Measurements from ENCODE around the gene RSL1D1.
"Not testable (repeated sequence)": the region's sequence is repeated elsewhere in the genome, so short reads cannot be mapped to it uniquely, and the experiment has no call there.

The RSL1D1 gene

GRCh38 chr16:11816123-11816522 lies 35.2 kb downstream of the RSL1D1 start:
- DNase-seq (ENCODE audit: low read depth), result no peak
- TF ChIP-seq CTCF (IDR thresholded peaks at IDR 0.05; ENCODE audit: low read depth, low read length, missing control alignments), result no peak
- no peak overlapping the region for H3K4me3 ChIP-seq (ENCODE audit: low read depth, low read length)

GRCh38 chr16:11814800-11815199 lies 36.5 kb downstream of the RSL1D1 start:
- not testable (repeated sequence) for DNase-seq (ENCODE audit: low read depth); H3K4me3 ChIP-seq (ENCODE audit: low read depth, low read length)

- DNase-seq (ENCODE audit: low read depth), result no peak
- TF ChIP-seq CTCF (IDR thresholded peaks at IDR 0.05; ENCODE audit: low read depth, low read length, missing control alignments), result no peak
- H3K4me3 ChIP-seq (ENCODE audit: low read depth, low read length), result no peak overlapping the region
These were observed 44.6 kb downstream of the RSL1D1 start for GRCh38 chr16:11806721-11807120.

- DNase-seq (ENCODE audit: low read depth), result no peak
These were observed 45.8 kb downstream of the RSL1D1 start for GRCh38 chr16:11805556-11805955.

GRCh38 chr16:11801481-11802021 lies 49.8 kb downstream of the RSL1D1 start:
- no peak overlapping the region for H3K4me3 ChIP-seq (ENCODE audit: low read depth, low read length)
- TF ChIP-seq CTCF (IDR thresholded peaks at IDR 0.05; ENCODE audit: low read depth, low read length, missing control alignments), result no peak
- no peak for DNase-seq (ENCODE audit: low read depth)

More at GRCh38 chr16:11805556-11805955, 45.8 kb downstream of the RSL1D1 start:
- H3K4me3 ChIP-seq (ENCODE audit: low read depth, low read length), result no peak overlapping the region
- TF ChIP-seq CTCF (IDR thresholded peaks at IDR 0.05; ENCODE audit: low read depth, low read length, missing control alignments), result no peak

GRCh38 chr16:11800382-11800718 lies 51.0 kb downstream of the RSL1D1 start:
- no peak for TF ChIP-seq CTCF (IDR thresholded peaks at IDR 0.05; ENCODE audit: low read depth, low read length, missing control alignments)
- peak overlapping the region; percentile 66 for H3K4me3 ChIP-seq (ENCODE audit: low read depth, low read length)
- no peak for DNase-seq (ENCODE audit: low read depth)

- no peak for TF ChIP-seq CTCF (IDR thresholded peaks at IDR 0.05; ENCODE audit: low read depth, low read length, missing control alignments)
- peak overlapping the region; percentile 66 for H3K4me3 ChIP-seq (ENCODE audit: low read depth, low read length)
- no peak for DNase-seq (ENCODE audit: low read depth)
These were observed 51.6 kb downstream of the RSL1D1 start for GRCh38 chr16:11799509-11800381.

All from GM12864 (cell line).